NT2/D1 (cell line): ENCODE measurements around the gene PDS5B.

Experiments
- DNase-seq: peaks from one replicate; pipeline ENCODE4 v3.0.0-alpha.2; 2011; ENCODE audit warnings: low read depth, low spot score
- H3K27me3 ChIP-seq: 2 replicates; pipeline ENCODE4 v1.6.0; 2011; ENCODE audit warnings: mild to moderate bottlenecking; ENCODE audit not compliant: insufficient read length, insufficient read depth
- H3K36me3 ChIP-seq: 2 replicates; pipeline ENCODE4 v1.6.1; 2011; ENCODE audit warnings: mild to moderate bottlenecking, low read length, mixed read lengths; ENCODE audit not compliant: insufficient read depth, insufficient read length
- H3K4me1 ChIP-seq: 2 replicates; pipeline ENCODE4 v1.5.1; 2011; ENCODE audit not compliant: insufficient read depth, insufficient read length
- H3K4me3 ChIP-seq: 2 replicates; pipeline ENCODE4 v1.5.1; 2011; ENCODE audit warnings: low read depth; ENCODE audit not compliant: insufficient read length
- H3K9ac ChIP-seq: 2 replicates; pipeline ENCODE4 v1.6.0; 2011; ENCODE audit warnings: low read depth; ENCODE audit not compliant: insufficient read length
- H3K9me3 ChIP-seq: 2 replicates; pipeline ENCODE4 v1.5.1; 2011; ENCODE audit warnings: mild to moderate bottlenecking, low read length; ENCODE audit not compliant: insufficient read depth
- SUZ12 ChIP-seq: IDR thresholded peaks from 2 replicates; pipeline ENCODE4 v1.6.1; 2011; ENCODE audit not compliant: insufficient read length, insufficient read depth; ENCODE audit errors: extremely low read depth
- YY1 ChIP-seq: IDR thresholded peaks from 2 replicates; pipeline ENCODE4 v1.6.1; 2011; ENCODE audit not compliant: insufficient read length, insufficient read depth
- ZNF274 ChIP-seq: IDR thresholded peaks from 2 replicates; pipeline ENCODE4 v1.6.1; 2011; ENCODE audit warnings: mild to moderate bottlenecking, low read depth, low read length

Gene PDS5B

GRCh38 chr13:32761472-32761871 is 175.2 kb downstream of the PDS5B start:
- no peaks in the 10 kb centered on the region for H3K4me1 ChIP-seq
- DNase-seq = no peak
- no peak overlapping the region for H3K4me3 ChIP-seq
- peaks cover 23% of the 10 kb centered on the region for H3K36me3 ChIP-seq
- no peaks in the 10 kb centered on the region for H3K9me3 ChIP-seq
- H3K9ac ChIP-seq = no peak overlapping the region
- no peaks in the 10 kb centered on the region for H3K27me3 ChIP-seq
- no peak for TF ChIP-seq ZNF274
- no peak for TF ChIP-seq YY1
- TF ChIP-seq SUZ12 = no peak

DNA sequence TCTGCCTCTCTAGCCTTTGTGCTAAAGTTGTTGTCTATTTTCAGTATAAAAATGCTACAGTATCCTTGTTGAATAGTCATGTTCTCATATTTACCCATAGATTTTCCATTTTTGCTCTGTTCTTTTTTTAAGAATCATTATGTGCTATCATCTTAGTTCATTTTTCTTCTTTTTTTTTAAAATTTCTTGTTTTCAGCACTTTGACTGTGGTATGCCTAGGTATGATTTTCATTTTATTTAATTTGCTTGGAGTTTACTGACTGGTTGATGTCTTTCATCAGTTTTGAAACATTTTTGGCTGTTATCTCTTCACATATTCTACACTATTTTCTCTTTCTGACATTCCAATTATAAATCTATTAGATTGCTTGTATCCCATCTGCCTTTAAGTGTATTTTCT is 192.9 kb downstream of the PDS5B start:
- DNase-seq = no peak
- peaks cover 5% of the 10 kb centered on the region for H3K36me3 ChIP-seq

GRCh38 chr13:32781906-32782305 is 195.7 kb downstream of the PDS5B start:
- Histone ChIP-seq H3K27me3 (no peaks in the 10 kb centered on the region), H3K4me3 (no peak overlapping the region), H3K36me3 (peaks cover 5% of the 10 kb centered on the region), H3K9ac (no peak overlapping the region), H3K4me1 (no peaks in the 10 kb centered on the region), H3K9me3 (no peaks in the 10 kb centered on the region)
- DNase-seq = no peak
- no peak for TF ChIP-seq YY1
- TF ChIP-seq ZNF274 = no peak
- no peak for TF ChIP-seq SUZ12

More for the DNA sequence above, 192.9 kb downstream of the PDS5B start:
- Histone ChIP-seq H3K9ac (no peak overlapping the region), H3K4me1 (no peaks in the 10 kb centered on the region), H3K27me3 (no peaks in the 10 kb centered on the region), H3K9me3 (no peaks in the 10 kb centered on the region), H3K4me3 (no peak overlapping the region)
- no peak for TF ChIP-seq ZNF274
- no peak for TF ChIP-seq SUZ12
- TF ChIP-seq YY1 = no peak

- H3K9ac ChIP-seq = no peak overlapping the region
- peaks cover 5% of the 10 kb centered on the region for H3K36me3 ChIP-seq
- H3K4me3 ChIP-seq = no peak overlapping the region
- TF ChIP-seq SUZ12 (no peak), ZNF274 (no peak), YY1 (no peak)
- no peaks in the 10 kb centered on the region for H3K9me3 ChIP-seq
- H3K4me1 ChIP-seq = no peaks in the 10 kb centered on the region
- DNase-seq = no peak
- H3K27me3 ChIP-seq = no peaks in the 10 kb centered on the region
Observed at GRCh38 chr13:32783067-32783466, 196.8 kb downstream of the PDS5B start.

DNA sequence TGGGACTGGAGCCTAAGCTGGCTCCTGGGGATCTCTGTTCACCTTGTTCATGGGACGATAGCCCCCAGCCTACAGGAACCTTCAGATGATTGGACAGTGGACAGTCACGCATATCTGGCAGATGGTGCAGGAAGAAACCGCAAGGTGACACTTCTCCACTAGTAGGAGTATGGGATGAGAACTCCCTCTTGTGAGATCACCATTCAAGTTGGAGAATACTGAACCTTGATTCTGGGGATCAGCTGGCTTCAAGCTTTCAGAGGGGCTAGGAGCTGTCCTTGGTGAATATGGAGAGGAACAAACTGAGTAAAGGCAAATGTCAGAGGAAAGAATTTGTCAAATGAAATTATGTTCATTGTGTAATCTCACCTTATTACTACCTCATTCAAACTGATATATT is 204.5 kb downstream of the PDS5B start:
- Histone ChIP-seq H3K9me3 (no peaks in the 10 kb centered on the region), H3K36me3 (no peaks in the 10 kb centered on the region), H3K27me3 (no peaks in the 10 kb centered on the region), H3K4me1 (no peaks in the 10 kb centered on the region), H3K4me3 (no peak overlapping the region), H3K9ac (no peak overlapping the region)
- DNase-seq = no peak
- TF ChIP-seq ZNF274 (no peak), YY1 (no peak), SUZ12 (no peak)

- H3K4me1 ChIP-seq = no peaks in the 10 kb centered on the region
- no peak overlapping the region for H3K9ac ChIP-seq
- H3K27me3 ChIP-seq = no peaks in the 10 kb centered on the region
- DNase-seq = no peak
- TF ChIP-seq SUZ12 (no peak), YY1 (no peak), ZNF274 (no peak)
- no peaks in the 10 kb centered on the region for H3K36me3 ChIP-seq
- H3K9me3 ChIP-seq = no peaks in the 10 kb centered on the region
- H3K4me3 ChIP-seq = no peak overlapping the region
Observed at GRCh38 chr13:32791545-32792172, 205.4 kb downstream of the PDS5B start.

GRCh38 chr13:32796754-32797153 is 210.5 kb downstream of the PDS5B start:
- H3K4me1 ChIP-seq = no peaks in the 10 kb centered on the region
- DNase-seq = no peak
- peaks cover 3% of the 10 kb centered on the region; the same call in 1 of the 2 replicates for H3K9me3 ChIP-seq
- H3K27me3 ChIP-seq = no peaks in the 10 kb centered on the region
- TF ChIP-seq ZNF274 (no peak), SUZ12 (no peak), YY1 (no peak)
- H3K36me3 ChIP-seq = no peaks in the 10 kb centered on the region
- no peak overlapping the region for H3K4me3 ChIP-seq
- no peak overlapping the region for H3K9ac ChIP-seq

DNA sequence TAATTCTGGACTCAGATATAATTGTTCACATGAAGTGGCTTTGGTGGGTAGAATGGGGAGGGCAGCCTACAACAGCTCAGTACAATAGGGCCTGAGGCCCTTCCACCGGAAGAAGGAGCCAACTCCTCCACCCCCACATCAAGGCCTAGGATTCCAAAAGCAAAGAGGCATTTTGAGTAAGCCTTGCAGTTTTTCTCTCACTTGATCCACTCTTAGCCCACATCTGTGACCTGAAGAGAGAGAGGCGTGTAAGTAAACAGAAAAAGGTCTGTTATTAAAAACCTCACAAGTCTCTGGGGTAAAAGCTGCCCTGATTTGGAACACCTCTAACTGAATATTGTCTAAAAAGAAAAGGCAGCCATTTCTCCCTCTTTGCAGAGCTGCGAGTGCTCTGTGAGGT is 215.9 kb downstream of the PDS5B start:
- no peak for TF ChIP-seq ZNF274
- TF ChIP-seq YY1 = no peak
- TF ChIP-seq SUZ12 = no peak
- H3K9me3 ChIP-seq = peaks cover 3% of the 10 kb centered on the region; the same call in 1 of the 2 replicates
- H3K36me3 ChIP-seq = no peaks in the 10 kb centered on the region
- no peak for DNase-seq
- H3K9ac ChIP-seq = no peak overlapping the region
- H3K27me3 ChIP-seq = no peaks in the 10 kb centered on the region
- no peaks in the 10 kb centered on the region for H3K4me1 ChIP-seq
- H3K4me3 ChIP-seq = no peak overlapping the region
